LNCAP (cell line): Measurements from ENCODE around the gene RAI2.

Source experiments
- CTCF ChIP-seq: fragments of 450-650 bp; IDR thresholded peaks from 2 replicates; pipeline ENCODE4 v1.5.1; 2017; ENCODE audit warnings: mild to moderate bottlenecking

RAI2 gene

DNA sequence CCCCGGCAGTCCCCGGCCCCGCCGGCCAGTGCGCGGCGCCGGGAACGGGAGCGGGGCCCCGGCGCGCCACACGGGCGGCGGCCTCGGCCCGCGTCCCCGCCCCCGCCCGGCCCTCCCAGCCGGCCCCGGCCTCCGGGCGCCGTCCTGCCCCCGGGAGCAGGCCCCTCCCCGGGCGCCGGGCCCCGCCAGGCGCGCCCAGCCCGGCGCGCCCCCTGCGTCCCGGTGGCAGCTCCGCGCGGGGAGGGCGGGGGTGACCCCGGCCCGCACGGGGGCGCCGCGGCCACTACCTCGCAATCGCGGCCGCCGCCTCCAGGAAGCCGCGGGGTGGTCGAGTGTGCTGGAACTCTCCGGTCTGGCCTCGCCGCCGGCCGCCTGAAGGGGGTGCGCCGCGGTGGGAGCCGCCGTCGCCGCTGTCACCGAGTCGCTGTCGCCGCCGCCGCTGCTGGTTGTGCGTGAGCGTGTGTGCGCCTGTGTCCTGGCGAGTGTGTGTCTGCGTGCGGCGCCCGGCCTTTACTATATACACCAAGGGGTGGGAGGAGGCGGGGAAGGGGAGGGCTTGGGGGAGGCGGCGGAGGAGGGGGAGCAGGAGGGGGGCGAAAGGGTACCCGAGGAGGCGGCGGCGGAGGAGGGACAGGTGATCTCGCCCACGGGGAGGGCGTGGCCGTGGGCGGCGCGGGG lies at the start of gene RAI2:
Gene RAI2, minus strand, starts transcription at position 488 of the 678 bp plus-strand sequence. CDS start 59,288 bp downstream, outside the sequence.
- TF ChIP-seq CTCF: peak; percentile 10; the same call in 1 of the 2 replicates

DNA sequence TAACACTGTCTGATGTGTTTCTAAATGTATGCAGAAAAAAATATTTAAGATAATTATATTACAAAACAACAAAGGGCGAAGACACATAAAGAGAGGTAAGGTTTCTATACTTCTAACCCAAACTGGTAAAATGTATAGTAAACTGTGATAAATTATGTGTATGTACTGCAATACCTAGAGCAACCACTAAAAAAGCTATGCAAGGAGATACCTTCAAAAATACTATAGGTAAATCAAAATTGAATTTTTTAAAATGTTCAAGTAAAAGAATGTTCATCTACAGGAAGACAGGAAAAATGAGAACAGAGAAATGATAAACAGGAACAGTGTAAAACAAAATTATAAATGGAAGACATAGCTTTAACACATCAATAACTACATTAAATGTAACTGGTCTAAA lies 27.3 kb upstream of the RAI2 start:
- no peak for TF ChIP-seq CTCF

- no peak for TF ChIP-seq CTCF
These were observed 21.6 kb upstream of the RAI2 start for GRCh38 chrX:17882680-17883079.

DNA sequence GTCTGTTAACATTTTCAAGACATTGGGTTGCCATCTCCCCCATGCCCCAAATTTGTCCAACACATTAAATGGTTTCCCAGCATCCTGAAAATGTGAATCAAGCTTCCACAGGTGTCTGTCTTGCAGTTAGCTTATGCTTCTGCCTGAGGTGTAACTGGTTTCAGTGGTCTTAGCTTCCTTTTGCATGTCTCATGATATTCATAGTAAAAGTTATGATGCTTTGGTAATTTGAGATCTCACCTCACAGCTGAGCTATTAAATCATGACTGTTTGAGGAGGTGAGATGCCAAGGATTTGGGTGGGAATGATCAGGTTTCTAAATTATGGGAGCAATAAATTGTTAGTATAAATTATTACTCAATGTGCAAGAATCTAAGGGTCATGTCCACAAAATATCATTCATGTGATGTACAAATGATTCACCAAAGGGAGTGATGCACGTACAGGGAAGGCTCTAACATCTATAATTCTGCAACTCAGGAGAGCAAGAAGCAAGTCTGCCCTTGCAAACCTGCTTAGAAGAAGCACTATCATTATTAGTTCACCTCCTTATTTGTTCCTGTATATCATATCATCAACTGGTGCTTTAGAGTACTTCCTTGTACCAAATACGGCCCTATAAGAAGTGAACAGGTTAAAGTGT lies 17.1 kb upstream of the RAI2 start:
- TF ChIP-seq CTCF: no peak

- TF ChIP-seq CTCF: no peak
These were observed 15.0 kb upstream of the RAI2 start for GRCh38 chrX:17876135-17876534.

DNA sequence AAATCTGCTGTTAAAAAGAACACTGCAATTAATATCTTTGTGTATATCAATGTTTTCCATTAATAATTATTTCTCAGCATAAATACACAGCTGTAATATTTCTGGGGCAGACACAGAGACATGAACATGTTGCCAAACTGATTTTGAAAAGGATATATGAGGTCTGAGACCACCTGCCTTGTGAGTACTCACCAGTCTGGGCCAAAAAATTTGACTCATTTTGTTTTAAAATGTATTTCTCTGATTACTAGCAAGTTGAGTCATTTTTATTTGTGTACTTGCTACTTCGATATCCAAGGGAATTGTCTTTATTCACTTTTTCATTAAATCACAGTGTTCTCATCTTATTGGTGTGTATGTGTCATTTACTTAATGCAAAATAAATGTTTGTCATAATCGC lies 8.5 kb upstream of the RAI2 start:
- TF ChIP-seq CTCF: no peak

GRCh38 chrX:17861489-17862011 lies 452 bp upstream of the RAI2 start:
- TF ChIP-seq CTCF: no peak
